Skeletal muscle tissue (tissue), 4 donors: ENCODE results near the gene TDRD5. TPM values are rescaled to one million over a fixed set of nuclear protein-coding genes. Genes with fewer than 3 reads are reported as not detected.

ENCODE experiments used
- H3K27ac ChIP-seq: one replicate; pipeline ENCODE4 v1.7.0; 2013; ENCODE audit warnings: mild to moderate bottlenecking, low read depth, low read length, inconsistent platforms
- H3K27me3 ChIP-seq, 3 donors: one replicate each; pipeline ENCODE4 v1.7.0; 2013; ENCODE audit warnings: low read length in 3 of 3; ENCODE audit not compliant: control insufficient read depth in 3 of 3, insufficient read depth in 3 of 3
- H3K36me3 ChIP-seq, 3 donors: one replicate each; pipeline ENCODE4 v1.7.0; 2013; ENCODE audit warnings: low read length in 3 of 3; ENCODE audit not compliant: control insufficient read depth in 3 of 3, insufficient read depth in 3 of 3
- H3K4me1 ChIP-seq, 3 donors: one replicate each; pipeline ENCODE4 v1.7.0; 2013; ENCODE audit warnings: low read length in 3 of 3, mild to moderate bottlenecking in 3 of 3; ENCODE audit not compliant: control insufficient read depth in 3 of 3, insufficient read depth in 3 of 3
- H3K4me3 ChIP-seq, 3 donors: one replicate each; pipeline ENCODE4 v1.7.0; 2013; ENCODE audit warnings: low read length in 3 of 3
- H3K9ac ChIP-seq, 3 donors: one replicate each; pipeline ENCODE4 v1.7.0; 2013; ENCODE audit warnings: low read length in 3 of 3, mild to moderate bottlenecking in 3 of 3, moderate library complexity in 2 of 3, low read depth in 1 of 3
- H3K9me3 ChIP-seq, 3 donors: one replicate each; pipeline ENCODE4 v1.7.0; 2013; ENCODE audit warnings: low read length in 3 of 3; ENCODE audit not compliant: control insufficient read depth in 3 of 3
- total RNA-seq: library from RNA; depleted of rRNA; stranded (reverse); fragments of >200 nt; gene quantifications from one replicate; pipeline ENCODE4 v1.2.3, GENCODE V29; 2014
- donor health status: Osteomylitis.

The TDRD5 gene, protein sequence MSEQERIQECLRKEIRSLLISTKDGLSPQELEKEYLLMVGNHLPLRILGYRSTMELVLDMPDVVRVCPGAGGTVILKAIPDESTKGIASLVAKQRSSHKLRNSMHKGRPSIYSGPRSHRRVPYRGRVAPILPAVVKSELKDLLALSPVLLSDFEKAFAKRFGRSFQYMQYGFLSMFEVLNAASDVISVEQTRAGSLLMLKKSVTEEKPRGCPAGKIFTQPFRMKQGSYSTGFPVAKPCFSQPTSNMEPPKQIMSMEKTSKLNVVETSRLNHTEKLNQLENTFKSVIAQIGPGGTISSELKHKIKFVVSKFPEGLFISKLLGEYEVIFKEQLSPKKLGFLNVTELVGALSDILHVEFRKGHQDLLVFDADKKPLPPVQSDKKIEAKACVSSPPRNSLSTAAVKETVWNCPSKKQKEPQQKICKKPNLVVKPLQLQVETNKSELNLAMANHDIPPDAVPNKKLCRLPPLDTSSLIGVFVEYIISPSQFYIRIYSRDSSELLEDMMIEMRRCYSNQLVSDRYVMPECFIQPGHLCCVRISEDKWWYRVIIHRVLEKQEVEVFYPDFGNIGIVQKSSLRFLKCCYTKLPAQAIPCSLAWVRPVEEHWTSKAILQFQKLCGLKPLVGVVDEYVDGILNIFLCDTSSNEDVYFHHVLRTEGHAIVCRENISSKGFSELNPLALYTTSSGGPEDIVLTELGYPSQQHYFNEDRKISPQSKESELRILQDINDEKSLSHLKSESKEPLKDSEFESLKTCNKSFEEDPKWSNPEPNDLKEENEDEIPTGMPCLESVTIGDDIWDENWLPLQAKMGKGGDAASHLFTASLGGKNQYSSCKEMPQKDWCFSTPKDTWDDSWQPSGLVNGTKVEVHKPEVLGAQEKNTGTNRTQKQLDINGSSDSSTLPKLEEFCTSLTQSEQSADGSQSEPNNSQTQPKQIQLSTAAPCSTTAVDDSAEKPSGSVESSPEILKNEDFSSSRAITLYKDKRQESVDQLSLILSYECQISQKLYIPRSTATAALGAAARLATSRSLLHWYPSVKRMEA
- under 0.01 TPM for total RNA-seq

DNA sequence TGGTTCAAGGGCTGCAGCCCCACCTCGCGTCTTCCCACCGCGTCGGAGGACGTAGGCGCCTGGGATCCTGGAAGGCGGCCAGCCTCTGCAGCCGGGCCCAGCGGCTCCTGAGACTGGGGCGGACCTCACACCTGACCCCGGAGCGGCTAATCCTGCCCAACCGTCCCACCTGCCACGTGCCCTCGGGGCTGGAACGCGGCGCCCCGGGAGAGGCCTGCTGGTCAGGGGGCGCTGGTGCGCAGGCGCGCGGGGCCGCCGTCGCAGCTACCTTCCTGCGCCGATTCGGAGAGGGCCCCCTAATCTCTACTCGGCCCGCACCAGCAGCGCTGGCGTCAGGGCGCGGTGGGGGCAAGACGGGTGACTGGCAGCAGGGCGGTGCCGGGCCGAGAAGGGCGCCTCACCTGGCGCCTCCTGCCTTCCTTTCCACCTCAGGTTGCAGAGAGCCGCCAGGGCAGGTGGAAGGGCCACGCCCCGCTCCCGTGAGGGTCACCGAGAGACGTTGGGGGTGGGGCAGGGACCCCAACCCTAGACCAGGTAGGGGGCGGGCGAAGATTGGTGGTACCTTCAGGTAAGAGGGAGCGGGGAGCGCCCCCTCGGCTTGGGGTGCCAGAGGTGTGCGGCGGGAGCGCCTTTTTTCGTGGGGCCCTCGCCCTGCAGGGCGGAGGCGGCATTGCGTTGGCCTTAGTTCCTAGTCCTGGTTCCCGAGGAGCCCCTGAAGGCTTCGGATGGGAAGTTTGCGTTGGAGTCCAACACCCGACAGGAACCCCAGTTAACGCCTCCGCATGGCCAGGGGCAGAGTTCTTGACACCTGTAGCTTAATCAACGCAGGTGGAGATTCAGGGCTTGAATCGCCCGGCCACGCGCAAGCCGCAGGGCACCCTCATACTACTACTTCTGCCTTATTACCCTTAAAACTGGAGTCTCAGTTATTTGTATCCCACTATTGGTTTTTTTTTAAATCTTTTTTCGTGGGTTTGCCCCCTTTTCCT, at the start of gene TDRD5:
TSS of gene TDRD5 (plus strand) at position 241 of the 989 bp plus-strand sequence. CDS start 784 bp downstream, outside the sequence.
- H3K9ac ChIP-seq, result no peak within 1 kb of the TSS
- no peaks in the 10 kb centered on the region for H3K4me1 ChIP-seq
- H3K9me3 ChIP-seq, result no peaks in the 10 kb centered on the region
- no peak within 1 kb of the TSS for H3K27ac ChIP-seq
- H3K4me3 ChIP-seq, result no peak within 1 kb of the TSS
- peaks cover 23 to 28% (median 27%) of the 10 kb centered on the region in 3 donors for H3K27me3 ChIP-seq
- H3K36me3 ChIP-seq, result no peaks in the 10 kb centered on the region

DNA sequence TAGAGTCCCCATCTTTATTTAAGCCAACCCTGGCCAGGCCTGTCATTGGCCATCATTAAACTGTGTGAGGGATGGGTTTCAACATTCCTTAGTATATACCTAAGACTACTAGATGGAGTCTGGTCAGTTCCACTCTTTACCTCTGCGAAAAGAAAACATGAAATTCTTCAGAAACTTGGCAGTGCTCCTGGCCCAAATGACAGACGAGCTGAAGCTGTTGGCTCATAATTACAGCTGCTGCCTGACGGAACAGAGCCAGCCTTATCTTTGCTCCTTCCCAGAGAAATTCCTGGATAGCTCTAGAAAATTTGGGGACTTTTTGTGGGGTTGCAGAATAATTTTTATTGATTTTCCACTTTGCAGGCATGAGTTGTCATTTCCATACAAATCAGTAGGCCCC, 46.3 kb upstream of the TDRD5 start:
- H3K36me3 ChIP-seq, result no peaks in the 10 kb centered on the region
- H3K27me3 ChIP-seq, result peaks cover 0 to 3% (median 0%) of the 10 kb centered on the region in 3 donors
- H3K27ac ChIP-seq, result no peak overlapping the region
- no peaks in the 10 kb centered on the region for H3K4me1 ChIP-seq
- no peak overlapping the region for H3K4me3 ChIP-seq
- H3K9me3 ChIP-seq, result no peaks in the 10 kb centered on the region
- no peak overlapping the region for H3K9ac ChIP-seq

DNA sequence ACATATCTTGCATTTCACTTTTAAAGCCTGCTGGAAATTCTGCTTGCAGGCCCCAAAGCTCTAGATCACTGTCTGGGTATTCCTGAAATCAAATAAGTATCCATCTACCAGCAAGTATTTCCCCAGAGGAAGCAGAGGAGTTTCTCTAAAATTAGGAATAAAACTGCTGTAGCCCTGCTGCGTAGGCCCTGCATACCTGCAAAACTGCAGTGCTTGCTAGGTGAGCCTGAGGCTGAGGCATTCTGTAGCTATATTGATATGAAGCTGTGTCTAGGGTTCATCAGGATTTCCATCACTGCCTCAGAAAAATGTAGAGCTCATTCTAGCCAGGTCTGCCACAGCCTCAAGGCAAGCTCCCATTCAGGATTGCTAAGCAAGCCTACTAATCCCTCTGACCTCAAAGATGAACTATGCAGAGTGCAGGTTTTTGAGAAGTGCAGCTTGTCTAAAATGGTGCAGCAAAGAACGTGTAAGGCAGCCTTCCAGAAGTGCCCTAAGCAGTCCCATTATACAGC, 44.6 kb upstream of the TDRD5 start:
- Histone ChIP-seq H3K9me3 (no peaks in the 10 kb centered on the region), H3K4me3 (no peak overlapping the region), H3K4me1 (no peaks in the 10 kb centered on the region), H3K27ac (no peak overlapping the region), H3K27me3 (no peaks in the 10 kb centered on the region), H3K36me3 (no peaks in the 10 kb centered on the region), H3K9ac (no peak overlapping the region)

DNA sequence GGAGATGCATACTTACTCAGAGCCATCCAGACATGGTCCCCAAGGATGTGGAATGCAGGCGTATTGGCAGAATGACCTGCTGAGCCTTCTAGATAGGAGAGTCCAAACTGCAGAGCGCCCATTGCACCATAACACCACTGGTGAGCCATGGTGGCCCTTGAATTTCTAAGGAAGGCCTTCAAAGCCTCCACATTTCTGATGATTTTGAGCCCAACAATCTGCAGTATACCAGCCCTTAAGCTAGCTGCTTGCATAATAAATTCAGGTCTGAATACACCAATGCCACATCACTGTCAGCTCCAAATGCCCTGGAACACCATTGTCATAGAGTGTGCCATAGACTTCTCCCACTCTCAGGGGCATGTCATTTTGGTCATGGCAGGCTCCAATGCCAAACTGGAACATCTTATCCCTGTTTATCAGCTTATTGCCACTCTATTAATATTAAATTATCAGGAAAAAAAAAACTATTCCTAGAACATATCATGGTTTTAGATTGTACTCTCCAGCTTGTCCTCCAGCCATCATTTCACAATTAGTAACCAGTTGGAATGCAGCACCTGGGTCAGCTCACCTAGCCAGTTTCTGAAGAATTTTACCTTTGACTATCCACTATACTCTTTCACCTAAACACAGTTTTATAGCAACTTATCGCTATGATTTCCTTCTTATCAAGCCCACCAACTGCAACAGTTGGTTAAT, 42.8 kb upstream of the TDRD5 start:
- Histone ChIP-seq H3K27me3 (no peaks in the 10 kb centered on the region), H3K4me1 (no peaks in the 10 kb centered on the region), H3K36me3 (no peaks in the 10 kb centered on the region), H3K9me3 (no peaks in the 10 kb centered on the region), H3K9ac (no peak overlapping the region), H3K27ac (no peak overlapping the region), H3K4me3 (no peak overlapping the region)

DNA sequence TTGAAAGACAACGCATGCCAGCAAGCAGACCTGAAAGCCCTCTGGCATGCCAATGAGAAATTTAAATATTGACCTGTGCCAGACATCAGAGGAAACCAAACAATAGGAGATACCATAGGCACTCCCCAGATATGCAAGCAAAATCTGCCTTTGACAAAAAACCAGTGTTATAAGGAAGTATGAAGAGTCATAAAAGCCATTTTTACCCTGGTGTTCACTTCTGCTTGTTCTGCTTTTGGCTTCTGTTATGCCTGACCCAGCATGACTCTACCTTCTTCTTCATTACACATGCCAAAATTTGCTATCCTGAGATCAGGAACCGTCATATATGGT, 42.3 kb upstream of the TDRD5 start:
- Histone ChIP-seq H3K9ac (no peak overlapping the region), H3K4me3 (no peak overlapping the region), H3K4me1 (no peaks in the 10 kb centered on the region), H3K9me3 (no peaks in the 10 kb centered on the region), H3K36me3 (no peaks in the 10 kb centered on the region), H3K27me3 (no peaks in the 10 kb centered on the region), H3K27ac (no peak overlapping the region)

DNA sequence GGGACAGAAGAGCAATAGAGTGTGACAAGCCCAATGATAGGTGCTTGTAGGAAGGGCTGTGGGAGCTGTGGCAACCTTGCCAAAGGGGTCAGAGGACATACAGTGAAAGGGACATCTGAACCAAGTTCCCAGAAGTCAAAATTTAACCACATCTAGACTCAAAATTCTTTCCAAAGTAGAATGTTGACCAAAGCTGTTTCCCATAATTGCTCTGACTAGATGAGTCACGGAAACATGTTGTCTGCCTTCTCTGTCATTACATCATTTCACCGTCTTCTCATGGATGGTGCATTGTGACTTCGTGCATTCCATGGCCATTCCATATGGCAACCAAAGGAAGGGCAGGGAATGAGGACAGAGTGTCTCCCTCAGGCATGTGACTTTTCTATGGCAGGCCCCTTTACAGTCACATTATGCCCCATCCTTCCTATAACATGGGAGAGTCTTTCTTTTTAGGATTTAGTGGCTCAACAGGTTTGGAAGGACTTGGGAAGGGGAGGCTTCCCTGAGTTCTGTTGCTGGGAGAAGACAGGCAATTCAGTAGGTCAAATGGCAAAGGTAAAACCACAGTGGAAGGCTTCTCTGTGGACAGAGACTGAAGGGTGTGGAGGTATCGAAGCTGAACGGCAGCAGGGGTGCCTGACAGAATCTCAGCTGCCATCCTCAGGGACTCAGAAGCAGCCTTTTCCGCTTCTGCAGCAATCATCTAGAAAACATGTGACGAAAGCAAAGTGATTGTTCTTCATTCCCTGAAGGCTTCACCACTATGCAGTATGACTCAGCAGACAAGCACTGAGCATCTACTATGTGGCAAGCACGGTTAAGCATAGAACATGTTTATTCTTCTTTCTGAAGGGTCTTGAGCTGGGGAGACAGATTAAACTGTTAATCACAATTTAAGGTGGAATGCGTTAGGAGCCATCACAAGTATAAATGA, 40.6 kb upstream of the TDRD5 start:
- no peak overlapping the region for H3K4me3 ChIP-seq
- no peaks in the 10 kb centered on the region for H3K4me1 ChIP-seq
- no peak overlapping the region for H3K9ac ChIP-seq
- H3K27me3 ChIP-seq, result no peaks in the 10 kb centered on the region
- H3K27ac ChIP-seq, result no peak overlapping the region
- H3K36me3 ChIP-seq, result no peaks in the 10 kb centered on the region
- no peaks in the 10 kb centered on the region for H3K9me3 ChIP-seq

DNA sequence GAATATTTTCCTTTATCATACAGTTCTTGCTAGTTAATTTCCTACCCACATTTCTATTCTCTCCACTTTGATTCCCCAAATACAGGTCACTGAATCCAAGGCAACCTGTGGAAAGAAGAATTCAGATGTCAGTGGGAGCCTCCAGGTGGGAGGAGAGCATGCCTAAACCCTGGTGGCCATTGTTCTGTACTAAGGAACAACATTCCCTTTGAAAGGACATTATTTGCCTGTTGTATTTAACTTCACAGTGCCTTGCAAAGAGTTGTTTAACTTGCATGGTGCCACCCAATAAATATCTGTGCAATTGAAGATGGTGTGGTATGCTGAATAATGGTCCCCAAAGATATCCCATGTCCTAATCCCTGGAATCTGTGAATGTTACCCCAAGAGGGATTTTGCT, 37.2 kb upstream of the TDRD5 start:
- no peaks in the 10 kb centered on the region for H3K9me3 ChIP-seq
- H3K9ac ChIP-seq, result no peak overlapping the region
- no peaks in the 10 kb centered on the region for H3K4me1 ChIP-seq
- no peaks in the 10 kb centered on the region for H3K27me3 ChIP-seq
- H3K36me3 ChIP-seq, result no peaks in the 10 kb centered on the region
- no peak overlapping the region for H3K27ac ChIP-seq
- no peak overlapping the region for H3K4me3 ChIP-seq

DNA sequence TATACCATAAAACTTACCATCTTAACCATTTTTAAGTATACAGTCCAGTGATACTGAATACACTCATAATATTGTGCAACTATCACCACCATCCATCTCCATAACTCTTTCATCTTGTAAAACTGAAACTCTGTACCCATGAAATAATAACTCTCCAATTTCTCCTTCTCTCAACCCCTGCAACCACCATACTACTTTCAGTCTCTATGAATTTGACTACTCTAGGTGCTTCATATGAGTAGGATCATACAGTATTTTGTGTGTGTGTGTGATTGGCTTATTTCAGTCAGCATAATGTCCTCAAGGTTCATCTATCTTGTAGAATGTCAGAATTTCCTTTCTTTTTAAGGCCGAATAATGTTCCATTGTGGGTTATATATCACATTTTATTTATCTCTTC, 33.6 kb upstream of the TDRD5 start:
- H3K4me1 ChIP-seq, result no peaks in the 10 kb centered on the region
- no peaks in the 10 kb centered on the region for H3K27me3 ChIP-seq
- no peak overlapping the region for H3K9ac ChIP-seq
- H3K9me3 ChIP-seq, result no peaks in the 10 kb centered on the region
- no peak overlapping the region for H3K27ac ChIP-seq
- no peak overlapping the region for H3K4me3 ChIP-seq
- no peaks in the 10 kb centered on the region for H3K36me3 ChIP-seq
